HG03521 (cell line): ENCODE measurements around the gene TMED7.

Source experiments
- ATAC-seq: cut with Tn5 transposase; IDR thresholded peaks from one replicate; pipeline ENCODE4 v1.9.1; 2021; ENCODE audit warnings: mild to moderate bottlenecking, moderate library complexity; ENCODE audit not compliant: unreplicated experiment

Gene TMED7

DNA sequence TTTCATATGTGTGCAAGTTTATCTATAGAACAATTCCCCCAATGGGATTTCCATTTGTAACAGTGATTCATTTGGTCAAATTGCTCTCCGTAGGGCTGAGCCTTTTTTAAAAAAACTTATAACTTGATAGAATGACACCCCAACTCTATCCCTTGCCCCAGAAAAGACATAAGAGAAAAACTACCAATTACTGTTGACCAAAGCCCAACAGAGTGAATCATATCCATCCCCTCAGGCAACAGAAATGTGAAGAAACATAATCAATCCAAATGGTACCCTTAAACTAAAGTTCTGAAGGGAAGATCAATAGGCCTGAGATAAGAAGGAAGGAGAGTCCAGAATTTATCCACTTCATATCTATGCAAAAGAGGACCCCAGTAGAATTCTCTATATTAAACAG is 41.3 kb downstream of the TMED7 start:
- no peak for ATAC-seq

DNA sequence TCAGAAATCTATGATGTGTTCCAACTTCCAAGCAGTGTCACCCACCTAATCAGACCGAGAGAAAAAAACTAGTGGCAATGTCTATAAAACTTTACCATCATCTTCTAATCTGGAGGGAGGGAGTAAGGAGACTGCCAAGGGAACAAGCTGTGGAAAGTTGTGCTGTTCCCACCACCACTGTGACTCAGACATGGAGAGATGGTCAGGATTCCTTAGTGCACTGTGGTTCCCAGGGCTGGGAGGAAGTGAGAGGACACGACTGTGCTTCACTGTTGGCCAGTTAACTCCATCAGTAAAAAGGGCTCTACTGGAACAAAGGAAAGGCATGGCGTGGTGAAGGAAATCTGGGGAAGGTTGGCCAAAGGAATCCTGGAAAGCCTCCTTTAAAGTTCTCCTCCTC is 42.4 kb downstream of the TMED7 start:
- no peak for ATAC-seq

DNA sequence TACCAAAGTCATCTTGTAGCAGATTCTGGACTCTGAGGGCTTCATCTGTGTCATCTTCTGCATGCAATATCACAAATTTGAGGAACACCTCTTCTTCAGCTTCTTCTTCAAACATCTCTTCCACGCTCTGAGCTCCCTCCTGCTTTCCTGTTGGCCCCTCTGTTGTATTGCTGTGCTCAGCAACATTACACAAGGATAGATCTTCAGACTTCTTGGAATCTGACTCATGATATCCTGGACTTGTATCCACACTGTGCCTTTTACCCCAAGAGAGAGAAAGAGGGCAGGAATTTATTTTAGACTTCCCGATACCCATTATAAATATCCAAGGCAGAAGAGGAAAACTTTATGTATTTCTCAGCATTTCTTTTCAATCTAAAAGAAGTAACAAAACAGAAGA is 44.9 kb downstream of the TMED7 start:
- no peak for ATAC-seq

DNA sequence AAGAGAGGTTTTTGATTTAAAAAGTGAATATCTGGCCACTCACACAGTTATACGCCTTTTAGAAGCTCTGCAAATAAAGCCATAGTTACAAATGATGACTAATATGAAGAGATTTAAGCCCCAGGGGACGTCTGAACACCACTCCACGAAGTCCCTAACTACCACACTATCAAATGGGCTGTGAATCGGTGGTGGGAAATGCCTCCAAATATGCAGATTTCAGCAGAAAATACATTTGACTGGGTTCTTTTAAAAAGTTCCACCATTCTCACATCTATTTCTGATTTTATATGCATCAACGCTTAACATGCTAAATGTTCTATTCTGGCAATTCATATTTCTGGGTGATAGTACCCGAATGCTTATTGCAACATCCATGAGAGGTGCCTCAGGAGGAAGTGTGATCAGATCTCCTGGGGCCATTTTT is 46.1 kb downstream of the TMED7 start:
- ATAC-seq: peak; percentile 45

DNA sequence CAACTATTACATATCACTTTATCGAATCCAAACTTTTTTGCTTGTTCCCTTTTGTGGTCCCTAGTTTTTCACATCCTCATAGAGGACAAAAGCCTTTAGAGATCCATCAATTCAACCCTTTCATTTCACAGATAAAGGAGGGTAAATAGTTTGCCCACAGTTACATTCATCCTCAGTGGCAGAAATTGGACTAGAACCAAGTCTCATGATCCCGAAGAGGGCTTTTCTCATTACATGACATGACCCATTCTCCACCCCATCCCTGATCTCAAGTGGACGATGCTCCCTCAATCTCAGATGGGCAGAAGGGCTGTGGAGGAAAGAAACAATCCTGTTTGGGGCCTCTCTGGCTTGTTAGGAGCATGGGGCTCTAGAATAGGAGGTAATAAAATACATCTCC is 46.6 kb downstream of the TMED7 start:
- no peak for ATAC-seq

DNA sequence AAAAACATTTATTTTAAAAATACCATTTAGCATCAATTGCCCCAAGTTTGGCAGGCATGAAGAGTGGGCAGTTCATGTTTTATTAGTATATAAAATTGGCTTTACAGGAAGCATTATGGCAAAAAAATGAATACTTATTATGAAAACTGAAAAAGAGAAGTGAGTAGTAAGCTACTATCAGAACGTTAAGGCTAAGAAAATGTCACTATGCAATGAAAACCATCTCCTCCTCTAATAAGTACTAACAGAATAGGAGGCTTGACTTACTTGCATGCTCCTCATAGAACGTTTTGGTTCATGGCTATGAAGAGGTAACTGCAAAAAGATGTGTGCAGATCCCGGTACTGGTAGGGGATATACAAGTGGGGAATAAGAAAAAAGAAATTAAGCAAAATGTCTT is 47.2 kb downstream of the TMED7 start:
- peak; percentile 60 for ATAC-seq

DNA sequence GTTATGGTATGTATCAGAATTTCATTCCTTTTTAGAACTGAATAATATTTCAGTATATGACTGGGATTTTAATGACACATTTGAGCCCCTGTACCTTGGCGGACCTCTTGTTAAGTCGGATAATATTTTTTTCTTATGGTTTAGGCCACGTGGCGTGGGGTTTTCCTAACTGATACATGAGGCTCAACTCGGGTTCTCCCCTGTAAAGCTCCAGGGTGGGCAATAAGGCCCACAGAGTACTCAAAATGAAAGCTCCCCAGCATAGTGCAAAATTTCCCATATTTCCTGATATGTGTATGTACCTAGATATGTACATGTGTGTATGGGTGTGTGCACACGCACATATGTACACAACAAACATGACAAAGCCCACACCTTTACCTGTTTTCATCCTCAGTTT is 48.1 kb downstream of the TMED7 start:
- no peak for ATAC-seq

DNA sequence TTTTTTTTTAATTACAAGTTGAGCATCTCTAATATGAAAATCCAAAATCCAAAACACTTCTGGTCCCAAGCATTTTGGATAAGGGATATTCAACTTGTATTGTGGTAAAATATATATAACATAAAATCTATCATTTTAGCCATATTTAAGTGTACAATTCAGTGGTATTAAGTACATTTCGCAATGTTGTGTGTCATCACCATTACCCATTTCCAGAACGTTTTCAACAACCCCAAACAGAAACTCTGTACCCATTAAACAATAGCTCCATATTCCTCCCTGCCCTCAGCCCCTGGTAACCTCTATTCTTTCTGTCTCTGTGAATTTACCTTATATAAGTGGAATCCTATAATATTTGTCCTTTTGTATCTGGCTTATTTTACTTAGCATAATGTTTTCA is 48.5 kb downstream of the TMED7 start:
- ATAC-seq: no peak

DNA sequence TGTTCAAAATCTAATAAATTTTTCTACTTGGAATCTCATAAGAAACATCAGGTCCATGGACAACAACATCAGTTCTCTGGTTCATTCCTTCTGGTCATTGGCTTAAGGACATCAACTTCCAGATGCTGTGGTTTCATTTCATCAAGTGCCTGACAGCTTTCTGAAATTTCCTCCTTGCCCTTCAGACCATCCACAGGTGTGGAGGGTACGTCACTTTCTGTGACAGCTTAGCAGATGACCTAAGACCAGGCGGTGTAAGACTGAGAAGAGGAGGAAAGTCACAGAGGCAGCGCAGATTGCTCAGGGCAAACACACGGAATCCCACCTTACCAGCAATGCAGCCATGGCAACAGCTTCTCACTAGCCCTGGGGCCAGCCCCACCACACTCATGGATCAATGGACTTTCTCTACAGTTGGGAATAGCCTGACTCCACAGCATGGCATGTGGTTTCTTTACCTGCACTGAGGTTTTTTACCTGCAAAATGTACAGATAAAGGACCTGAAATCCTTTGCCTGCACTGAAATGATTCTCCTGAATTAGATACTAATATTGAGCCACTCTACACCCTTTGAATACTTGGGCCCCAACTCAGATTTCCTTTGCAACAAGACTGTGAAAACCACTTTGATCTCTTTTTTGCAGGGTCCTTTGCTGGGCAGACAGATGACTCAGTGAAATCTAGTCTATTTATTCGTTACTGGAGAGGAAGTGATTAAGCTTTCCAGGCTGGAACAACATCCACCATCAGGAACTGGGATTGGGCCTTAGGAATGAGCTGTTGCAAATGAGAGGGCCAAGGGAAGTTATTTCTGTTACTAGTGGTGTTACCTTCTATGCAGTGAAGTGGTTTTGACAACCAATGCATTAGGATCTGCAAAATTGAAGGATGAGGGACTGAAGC is 50.4 kb downstream of the TMED7 start:
- ATAC-seq: peak; percentile 32

DNA sequence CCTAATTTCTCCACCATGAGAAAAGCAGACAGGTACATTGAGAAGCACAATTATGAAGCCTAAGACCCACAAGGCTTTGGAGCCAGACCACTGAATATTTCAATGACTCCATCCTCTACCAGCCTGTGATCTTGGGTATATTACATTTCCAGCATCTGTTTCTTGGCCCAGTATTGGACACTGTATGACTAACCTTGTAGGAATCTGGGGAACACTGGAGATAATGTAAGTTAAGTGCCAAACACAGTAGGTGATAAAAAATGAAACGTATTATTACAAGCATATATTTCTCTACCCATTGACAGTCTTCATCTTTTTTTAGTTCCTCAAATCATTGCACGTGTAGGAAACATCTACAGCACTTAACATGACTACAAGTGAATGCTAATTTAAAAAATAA is 52.7 kb downstream of the TMED7 start:
- no peak for ATAC-seq

DNA sequence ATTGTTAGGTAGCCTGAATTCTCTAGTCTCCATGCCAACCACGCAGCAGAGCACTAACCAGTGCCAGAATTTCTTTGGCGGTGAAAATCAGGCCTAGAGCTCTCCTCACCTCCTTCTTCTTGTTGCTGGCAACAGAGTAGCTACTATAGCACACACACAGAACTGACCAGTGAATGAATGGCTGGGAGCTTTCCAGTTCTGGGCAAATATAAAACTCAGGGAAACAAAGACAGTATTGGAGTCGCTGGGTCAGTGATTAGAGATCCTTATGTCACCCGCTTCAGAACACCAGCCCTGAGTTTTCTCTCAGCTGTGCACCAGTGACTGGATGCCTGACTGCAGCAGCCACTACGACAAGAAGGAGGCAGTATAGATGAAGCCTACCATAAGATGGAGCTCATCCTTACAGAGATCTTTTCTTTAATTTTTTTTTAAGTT is 54.4 kb downstream of the TMED7 start:
- no peak for ATAC-seq

DNA sequence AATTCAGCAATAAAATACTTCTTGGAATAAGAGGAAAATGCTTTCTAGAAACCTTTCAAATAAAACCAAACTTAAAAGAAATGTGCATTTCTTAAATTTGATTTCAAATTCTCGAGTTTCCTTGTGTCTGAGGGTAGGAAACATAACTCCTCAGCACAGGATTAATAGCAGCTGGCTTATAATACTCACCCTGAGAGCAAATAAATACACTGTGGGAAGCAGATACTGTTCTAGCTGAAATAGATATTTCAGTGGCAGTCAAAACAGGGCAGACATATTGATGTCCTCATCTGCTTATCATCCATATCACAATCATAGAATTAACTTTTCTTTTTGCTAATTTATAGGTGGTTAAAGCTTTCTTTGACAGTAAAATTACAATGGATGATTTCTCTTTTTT is 57.2 kb downstream of the TMED7 start:
- no peak for ATAC-seq

DNA sequence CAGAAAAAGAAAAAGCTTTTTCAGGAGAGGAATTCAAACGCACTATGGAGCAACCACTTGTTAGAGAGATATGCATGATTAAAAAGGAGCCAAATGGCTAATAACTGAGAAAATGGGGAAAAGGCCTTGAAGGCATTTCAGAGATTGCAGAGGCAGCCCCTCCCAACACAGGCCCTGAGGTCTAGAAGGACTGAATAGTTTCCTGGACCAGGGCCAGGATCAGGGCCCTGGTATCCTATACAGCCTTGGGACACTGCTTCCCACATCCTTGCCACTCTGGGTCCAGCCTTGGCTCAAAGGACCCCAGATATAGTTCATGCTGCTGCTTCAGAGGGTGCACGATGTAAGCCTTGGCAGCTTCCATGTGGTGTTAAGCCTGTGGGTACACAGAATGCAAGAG is 60.6 kb downstream of the TMED7 start:
- ATAC-seq: no peak
